Endometrial microvascular endothelial cells (primary cell): Measurements from ENCODE around the gene LYSMD1. TPM values are rescaled to one million over a fixed set of nuclear protein-coding genes. Genes with fewer than 3 reads are reported as not detected.

Experiments
- in situ Hi-C: cut with HindIII; loops from 2 replicates; pipeline ENCODE4 v1.10.0; 2017; ENCODE audit warnings: low sequenced_read_pairs, low pct_unique_long_range_greater_than_20kb; ENCODE audit errors: inconsistent ontology term
- total RNA-seq: library from RNA; depleted of rRNA; stranded (reverse); fragments of >200 nt; gene quantifications from one replicate; pipeline ENCODE4 v1.2.3, GENCODE V29; 2015; ENCODE audit errors: inconsistent ontology term

LYSMD1 gene
- total RNA-seq, 1 donor from 2014 or later = 2.5 TPM

DNA sequence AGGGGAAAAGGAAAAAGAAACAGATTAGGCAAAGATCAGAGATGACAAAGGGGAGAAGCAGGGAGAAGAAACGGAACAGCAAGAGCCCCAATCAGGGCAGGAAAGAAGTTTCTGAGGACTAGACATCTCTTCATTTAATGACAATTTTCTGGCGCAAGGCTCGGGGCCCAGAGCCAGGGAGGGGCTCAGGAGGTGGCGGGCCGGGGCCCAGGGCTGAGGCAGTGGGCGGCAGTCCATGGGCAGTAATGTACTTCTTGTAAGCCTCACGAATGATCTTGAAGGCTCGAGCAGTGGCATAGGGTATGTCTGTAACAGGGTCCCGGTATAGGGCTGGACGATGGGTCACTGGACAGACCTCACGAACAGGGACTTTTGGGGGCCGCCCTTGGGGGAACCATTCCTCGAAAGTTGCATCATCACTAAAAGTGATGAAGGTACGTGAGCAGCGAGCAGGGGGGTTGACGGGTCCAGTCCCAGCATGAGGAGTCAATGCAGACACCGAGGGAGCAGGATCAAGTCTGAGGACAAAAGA is 10.9 kb upstream of the LYSMD1 start:
- in situ Hi-C loops = no loop called here

DNA sequence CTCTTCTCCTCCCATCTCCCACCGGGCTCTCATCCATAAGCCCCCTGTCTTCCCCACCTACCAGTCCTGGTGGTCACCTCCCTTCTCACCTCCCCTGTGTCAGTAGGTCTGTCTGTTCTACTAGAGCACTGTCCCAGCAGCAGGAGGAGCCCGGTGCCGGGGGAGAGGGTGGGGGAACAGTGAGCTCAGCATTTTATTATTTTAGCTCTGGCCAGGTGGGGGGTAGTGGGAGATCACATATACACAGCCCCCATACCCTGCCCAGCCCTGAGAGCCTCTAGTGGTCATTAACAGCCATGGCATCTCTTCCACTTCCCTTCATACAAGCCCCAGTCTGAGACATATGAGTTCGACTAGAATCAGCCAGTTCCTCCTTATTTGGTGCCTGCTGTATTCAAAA is 10.2 kb upstream of the LYSMD1 start, which contains the start of gene TMOD4:
Gene TMOD4, minus strand, starts transcription at position 119 of the 400 bp plus-strand sequence. CDS start 1,106 bp downstream, outside the sequence.
- in situ Hi-C loops = no loop called here

DNA sequence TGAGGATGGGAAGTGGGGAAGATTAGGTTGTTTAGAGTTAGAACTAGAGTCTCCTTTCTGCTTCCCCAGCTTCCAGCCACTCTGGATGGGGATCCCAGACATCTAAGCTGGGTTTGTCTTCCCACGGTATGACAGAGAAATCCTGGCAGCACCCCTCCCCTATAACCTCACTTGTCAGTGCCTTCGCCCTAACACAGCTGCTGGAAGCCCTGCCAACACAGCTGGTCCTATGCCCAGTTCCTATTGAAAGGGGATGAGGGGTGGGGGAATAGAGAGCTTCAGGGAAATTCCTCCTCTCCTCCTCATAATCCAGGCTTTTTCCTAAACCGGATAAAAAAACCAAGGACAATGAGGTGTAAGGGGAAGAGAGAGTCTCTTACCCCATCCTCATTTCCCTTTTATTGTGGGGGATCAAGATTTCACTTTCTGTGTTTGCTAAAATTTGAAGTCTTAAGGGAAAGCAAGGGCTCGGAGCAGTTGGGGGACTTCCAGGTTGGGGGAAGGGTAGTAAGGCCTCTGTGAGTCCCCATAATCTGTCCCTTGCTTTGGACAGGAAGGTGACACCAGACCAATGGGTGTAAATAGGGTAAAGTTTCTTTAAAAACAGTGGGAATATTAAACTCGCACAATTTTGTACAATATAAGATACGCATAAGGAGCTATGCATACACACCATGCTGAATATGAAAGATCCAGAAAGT is 9.5 kb upstream of the LYSMD1 start:
- in situ Hi-C loops = no loop called here

DNA sequence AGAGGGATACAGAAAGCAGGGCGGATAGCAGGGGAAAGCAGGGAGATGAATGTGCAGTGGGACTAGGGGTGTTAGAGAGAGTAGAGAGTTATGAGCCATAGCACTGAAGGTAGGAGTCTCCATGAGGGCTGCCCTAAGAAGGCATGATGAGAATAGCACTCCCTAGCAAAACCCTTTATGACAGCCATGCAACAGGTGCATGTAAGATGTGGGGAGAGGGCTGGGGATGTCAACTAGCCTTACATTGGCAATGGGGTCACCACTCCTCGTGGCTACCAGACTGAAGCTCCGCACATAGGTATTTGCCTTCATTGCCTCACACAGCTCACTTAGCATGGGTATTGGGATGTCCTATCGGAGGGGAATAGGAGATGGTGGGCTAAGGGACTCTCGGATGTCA is 5.5 kb upstream of the LYSMD1 start:
- in situ Hi-C loops = no loop called here

DNA sequence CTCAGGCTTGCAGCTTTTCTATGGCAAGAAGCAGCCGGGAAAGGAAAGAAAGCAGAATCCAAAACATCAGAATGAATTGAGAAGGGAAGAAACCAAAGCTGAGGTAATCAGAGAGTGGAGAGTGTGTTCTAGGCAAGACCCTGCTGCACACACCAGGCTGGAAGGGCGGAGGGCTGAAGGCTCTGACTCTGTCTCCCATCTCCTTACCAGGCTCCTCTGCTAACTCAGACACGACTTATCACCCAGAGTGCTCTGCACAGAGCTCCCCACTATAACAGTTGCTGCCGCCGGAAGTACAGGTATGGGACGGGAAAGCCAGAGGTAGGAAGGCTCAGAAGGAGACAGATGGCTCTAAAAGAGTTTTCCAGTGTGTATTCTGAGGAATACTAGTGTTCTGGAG is 1.4 kb upstream of the LYSMD1 start:
- in situ Hi-C loops = no loop called here

DNA sequence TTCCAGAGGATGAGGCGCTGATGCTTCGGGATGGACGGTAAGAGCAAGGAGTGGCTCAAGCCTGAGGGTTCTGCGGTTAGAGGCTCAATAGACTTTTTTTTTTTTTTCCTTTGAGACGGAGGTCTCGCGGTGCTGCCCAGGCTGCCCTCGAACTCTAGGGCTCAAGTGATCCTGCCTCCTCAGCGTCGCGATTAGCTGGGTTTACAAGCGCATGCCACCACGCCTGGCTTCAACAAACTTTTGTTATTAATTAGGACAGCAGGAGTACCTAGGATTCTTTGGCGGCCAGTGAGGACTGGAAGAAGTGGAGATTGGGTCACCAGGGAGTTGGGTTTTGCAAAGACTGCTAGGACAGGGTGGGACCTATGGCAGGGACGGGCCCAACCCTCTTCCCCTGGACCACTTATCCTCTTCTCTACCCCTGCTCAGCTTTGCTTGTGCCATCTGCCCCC is 829 bp upstream of the LYSMD1 start:
- in situ Hi-C loops = no loop called here

DNA sequence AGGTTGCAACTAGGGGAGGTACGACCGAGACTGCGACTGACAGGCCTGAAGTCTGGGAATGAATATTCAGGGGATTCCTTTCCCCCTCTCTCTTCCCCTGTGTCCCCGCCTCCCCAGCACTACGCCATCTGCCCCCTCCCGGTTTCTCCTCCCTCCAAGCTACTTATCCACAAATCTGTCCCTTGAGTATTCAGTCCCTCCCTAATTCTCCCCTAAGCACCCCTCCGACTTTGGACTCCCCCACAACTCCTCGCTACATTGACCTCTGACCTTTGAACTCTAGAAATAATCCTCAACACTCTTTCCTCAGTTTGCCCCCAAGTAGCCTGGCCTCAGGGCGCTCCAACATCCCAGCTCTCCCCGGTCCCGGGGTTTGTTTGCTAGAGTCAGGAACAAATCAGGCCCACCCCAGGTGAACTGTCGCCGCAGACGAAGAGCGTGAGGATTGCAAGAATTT is 393 bp downstream of the LYSMD1 start:
- in situ Hi-C loops = no loop called here

DNA sequence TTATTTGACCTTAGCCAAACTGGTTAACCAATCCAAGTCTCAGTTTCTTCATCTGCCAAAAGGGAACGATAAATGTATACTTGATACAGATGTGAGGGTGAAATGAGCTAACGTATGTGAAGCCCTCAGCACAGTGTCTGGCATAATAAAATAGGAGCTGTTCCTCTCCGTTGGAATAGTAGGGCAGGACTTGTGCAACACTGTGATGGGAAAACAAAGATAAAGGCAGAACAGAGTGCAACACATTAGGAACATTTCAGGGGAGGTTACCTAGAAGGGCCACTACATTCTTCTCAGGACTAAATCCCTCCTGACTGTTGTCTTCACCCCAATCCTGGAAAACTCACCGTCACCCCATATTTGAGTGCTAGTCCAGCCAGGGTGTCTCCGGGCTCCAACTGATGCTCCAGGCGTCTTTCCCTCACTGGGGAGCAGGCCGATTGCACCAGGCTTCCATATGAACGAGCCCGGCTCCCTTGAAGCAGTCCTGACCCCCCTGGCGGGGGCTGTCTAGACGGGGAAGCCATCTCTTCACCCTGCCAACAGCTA is 896 bp downstream of the LYSMD1 start:
- in situ Hi-C loops = no loop called here

DNA sequence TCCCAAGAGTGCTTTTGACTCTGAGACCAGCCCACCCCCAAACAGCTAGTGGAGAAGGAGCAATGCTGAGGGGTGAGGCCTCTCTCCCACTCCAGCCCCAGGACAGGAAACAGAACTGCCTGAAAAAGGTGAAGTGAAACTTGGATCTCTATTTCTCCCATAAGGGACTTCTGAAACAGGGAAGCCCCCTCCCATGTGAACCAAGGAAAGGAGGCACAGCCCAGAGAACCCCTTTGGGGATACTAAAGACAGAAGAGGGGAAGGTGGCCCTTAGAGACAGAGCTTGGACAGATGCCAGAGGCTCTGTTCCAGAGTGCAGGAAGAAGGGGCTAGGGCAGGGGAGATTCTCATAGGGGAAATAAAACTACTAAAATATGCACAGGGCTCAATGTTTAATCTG is 6.3 kb downstream of the LYSMD1 start:
- in situ Hi-C loops = no loop called here

DNA sequence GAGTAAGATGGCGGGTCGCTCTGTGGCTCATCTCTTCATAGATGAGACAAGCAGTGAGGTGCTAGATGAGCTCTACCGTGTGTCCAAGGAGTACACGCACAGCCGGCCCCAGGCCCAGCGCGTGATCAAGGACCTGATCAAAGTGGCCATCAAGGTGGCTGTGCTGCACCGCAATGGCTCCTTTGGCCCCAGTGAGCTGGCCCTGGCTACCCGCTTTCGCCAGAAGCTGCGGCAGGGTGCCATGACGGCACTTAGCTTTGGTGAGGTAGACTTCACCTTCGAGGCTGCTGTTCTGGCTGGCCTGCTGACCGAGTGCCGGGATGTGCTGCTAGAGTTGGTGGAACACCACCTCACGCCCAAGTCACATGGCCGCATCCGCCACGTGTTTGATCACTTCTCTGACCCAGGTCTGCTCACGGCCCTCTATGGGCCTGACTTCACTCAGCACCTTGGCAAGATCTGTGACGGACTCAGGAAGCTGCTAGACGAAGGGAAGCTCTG is 6.9 kb downstream of the LYSMD1 start:
- in situ Hi-C loops = no loop called here

DNA sequence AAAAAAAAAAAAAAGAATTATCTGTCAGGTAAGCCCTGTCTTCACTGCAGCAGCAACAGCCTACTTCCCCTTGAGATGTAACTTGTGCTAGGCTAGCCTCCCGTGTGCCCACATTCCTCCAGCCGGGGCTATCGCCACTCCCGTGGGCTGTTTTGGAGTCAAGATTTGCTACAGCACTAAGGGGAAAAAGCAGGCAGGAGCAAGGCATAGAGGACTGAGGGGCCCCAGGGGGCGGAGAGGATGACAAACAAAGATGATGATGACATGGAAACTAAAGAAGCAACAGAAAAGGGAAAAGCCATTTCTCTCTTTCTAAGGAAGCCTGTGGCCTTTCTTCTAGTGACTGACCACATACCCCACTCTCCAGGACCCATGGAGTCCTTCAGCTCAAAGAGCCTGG is 7.4 kb downstream of the LYSMD1 start:
- in situ Hi-C loops = no loop called here

DNA sequence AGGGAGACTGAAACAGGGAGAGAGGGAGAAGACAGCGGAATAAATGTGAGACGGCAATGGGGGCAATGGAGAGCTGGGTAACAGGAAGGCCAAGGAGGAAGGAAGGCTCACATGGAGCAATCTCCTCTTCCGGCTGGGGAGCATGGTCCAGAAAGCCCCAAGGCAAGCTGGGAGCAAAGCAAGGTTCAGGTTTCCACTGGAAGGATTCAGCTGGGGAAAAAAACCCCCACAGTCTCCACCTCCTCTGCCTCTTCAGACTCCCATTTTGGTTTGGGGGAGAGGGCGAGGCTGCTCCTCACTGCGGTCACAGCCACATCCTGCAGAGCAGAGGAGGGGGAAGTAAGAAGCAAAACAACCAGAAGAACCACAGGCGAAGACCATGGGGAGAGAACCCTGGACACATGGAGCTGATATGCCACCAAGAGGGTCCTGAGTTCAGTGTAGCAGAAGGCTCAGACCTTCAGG is 8.6 kb downstream of the LYSMD1 start:
- in situ Hi-C loops = no loop called here

DNA sequence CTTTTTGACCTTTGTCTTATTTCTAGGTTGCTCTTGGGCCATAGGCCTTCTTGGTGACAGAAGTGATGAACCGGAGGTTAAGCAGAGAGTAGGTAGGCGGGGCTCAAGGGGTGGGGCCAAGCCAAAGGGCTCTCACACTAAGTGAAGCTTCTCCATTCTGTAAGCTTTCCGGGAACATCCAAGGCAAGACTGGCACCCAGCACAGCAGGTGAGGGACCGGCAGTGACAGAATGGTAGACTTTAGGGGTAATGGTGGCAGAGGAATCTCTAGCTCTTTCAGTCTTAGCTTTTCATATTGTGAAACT is 9.2 kb downstream of the LYSMD1 start, which contains the start of gene TNFAIP8L2:
Gene TNFAIP8L2, plus strand, starts transcription at position 135 of the 305 bp plus-strand sequence. CDS start 2,049 bp downstream, outside the sequence.
- in situ Hi-C loops = no loop called here

DNA sequence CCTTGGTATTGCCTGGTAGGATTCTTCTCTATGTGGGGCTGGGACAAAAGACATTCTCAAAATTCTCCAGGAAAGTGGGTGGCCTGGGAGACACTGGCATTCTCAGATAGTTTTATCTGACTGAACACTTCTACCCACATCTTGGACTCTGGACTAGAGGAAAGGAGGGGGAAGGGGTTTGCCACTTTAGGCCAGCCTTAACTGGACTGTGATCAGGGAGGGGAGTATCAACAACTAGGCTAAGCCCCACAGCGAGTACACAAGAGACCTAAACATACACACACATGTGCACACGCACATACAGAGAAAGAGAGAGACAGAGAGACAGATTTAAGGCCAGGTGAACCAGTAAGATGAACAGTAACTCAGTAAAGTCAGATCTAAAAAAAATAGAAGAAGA is 18.0 kb downstream of the LYSMD1 start:
- in situ Hi-C loops = no loop called here

DNA sequence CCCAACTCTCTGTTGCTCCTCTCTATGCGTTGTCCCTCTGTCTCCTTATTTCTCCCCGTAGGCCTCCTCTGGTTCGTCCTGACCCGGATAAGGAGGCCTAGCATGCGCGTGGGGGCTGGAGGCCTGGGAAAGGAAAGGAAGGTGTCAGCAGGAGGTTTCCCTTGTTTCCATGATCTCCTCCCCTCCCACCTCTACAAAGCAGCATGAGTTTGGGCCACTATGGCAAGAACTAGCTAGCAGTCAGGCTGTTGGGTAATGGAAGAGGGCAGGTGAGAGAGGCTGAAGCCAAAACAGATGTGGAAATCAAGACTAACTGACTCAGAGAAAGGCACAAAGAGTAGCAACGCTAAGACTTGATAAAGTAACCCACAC is 18.6 kb downstream of the LYSMD1 start:
- in situ Hi-C loops = no loop called here

DNA sequence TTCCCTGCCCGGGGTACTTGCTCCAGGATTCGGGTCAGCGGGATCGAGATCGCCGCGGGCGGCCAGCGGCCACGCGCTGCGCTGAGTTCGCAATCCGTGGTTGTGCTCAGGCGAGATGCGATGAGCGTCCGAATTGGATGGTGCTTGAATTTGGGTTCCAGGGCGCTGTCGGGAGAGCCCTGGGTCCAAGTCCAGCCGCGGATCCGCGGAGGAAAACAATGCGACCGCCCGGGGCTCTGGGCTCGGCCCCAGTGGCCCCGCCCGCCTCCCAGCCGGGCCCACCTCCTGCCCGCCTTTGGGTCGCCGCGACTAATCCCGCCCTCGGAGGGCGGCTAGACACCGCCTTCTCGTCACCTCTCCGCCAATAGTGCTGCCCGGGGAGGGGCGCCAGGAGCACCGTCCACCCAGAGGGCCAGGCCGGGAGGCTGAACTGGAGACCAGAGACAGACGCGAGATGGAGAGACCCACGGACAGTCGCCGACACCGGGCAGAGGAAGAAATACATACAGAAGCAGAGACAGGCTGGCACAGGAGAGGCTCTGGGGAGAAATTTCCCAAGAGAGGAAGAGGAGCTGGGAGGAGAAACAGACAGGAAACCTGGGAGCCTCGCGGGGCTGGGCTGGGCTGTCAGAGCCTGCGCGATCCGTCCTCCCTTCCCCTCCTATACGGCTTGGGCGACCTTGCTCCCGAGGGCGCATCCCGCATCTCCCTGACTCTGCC is 19.1 kb downstream of the LYSMD1 start, which contains the start of gene SEMA6C:
Gene SEMA6C, minus strand, starts transcription at position 220 of the 720 bp plus-strand sequence. CDS start 4,010 bp downstream, outside the sequence.
- in situ Hi-C loops = no loop called here

DNA sequence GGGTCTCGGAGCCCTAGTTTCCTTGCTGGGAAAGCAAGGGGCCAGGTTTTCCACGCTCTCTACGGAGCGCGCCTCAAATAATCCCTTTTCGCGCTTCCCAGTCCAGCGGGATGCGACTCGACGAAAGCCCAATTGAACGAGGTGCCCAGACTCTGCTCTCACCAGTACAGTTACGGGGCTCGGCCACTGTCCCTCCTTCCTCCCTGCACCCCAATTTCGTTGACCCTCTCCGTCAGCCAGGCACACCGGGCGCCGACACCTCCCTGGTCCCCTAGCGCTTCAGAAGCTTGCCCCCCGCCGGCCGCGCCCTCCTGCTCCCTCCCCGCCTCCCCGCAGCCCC is 19.7 kb downstream of the LYSMD1 start:
- in situ Hi-C loops = no loop called here

DNA sequence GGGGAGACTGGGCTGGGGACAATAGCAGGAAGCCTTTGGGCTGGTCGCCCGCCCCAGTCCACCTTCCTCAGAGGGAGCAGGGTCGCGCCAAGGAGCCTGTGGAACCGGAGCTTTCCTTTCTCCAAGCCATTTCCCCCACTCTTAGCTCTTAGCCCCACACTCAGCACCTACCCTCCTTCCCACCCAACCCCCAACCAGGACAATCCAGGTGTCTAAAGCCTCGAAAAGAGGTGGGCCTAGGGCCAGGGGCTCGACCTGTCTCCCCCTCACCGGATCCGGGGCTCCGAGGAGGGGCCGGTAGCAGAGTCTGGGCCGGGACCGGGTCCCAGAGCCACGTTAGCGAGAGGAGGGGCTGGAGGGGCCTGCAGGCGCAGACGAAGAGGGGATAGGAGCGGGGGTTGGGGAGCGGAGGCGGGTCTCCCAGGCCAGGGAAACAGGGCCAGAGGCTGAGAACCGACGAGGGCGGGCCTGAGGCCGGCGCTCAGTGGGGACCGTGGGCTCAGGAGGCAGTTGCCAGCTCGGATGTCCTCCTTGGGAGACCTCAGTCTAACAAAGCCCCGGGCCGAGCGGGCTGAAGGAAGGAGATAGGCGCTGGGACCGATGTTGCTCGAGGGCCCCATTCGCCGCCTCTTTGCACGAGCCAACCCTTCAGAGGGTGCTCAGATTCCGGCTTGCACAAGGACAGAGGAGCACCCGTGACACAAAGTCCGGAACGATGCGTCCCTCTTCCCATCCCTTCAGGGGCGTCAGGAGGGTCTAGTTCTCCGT is 20.2 kb downstream of the LYSMD1 start:
- in situ Hi-C loops = no loop called here
